ENCODE results near the gene ASXL1. TPM values are rescaled to one million over a fixed set of nuclear protein-coding genes. Genes with fewer than 3 reads are reported as not detected.
"Not testable (repeated sequence)": the region's sequence is repeated elsewhere in the genome, so short reads cannot be mapped to it uniquely, and the experiment has no call there.

ASXL1 gene
- polyA plus RNA-seq, 3 donors: 19.3 to 42.7 (median 25.0) TPM

GRCh38 chr20:32383441-32383840 lies 25.3 kb downstream of the ASXL1 start:
- 94 to 98% (median 96%) methylated on average over 9 of the region's 9 CpGs for WGBS, 3 donors
- not testable (repeated sequence) for H3K27ac ChIP-seq (ENCODE audit: low read depth, low read length)

GRCh38 chr20:32385541-32385940 lies 27.4 kb downstream of the ASXL1 start:
- WGBS, 3 donors: 59 to 80% (median 68%) methylated on average over 3 of the region's 3 CpGs
- no peak overlapping the region for H3K27ac ChIP-seq (ENCODE audit: low read depth, low read length)

GRCh38 chr20:32386091-32386490 lies 28.0 kb downstream of the ASXL1 start:
- 65 to 100% (median 88%) methylated on average over 1 of the region's 1 CpG for WGBS, 3 donors
- no peak overlapping the region for H3K27ac ChIP-seq (ENCODE audit: low read depth, low read length)

- WGBS, 3 donors: 52 to 95% (median 63%) methylated on average over 2 of the region's 2 CpGs
- no peak overlapping the region for H3K27ac ChIP-seq (ENCODE audit: low read depth, low read length)
These were observed 29.1 kb downstream of the ASXL1 start for GRCh38 chr20:32387252-32387651.

- H3K27ac ChIP-seq (ENCODE audit: low read depth, low read length): no peak overlapping the region
- WGBS, 3 donors: 75 to 86% (median 84%) methylated on average over 2 of the region's 2 CpGs
These were observed 32.9 kb downstream of the ASXL1 start for GRCh38 chr20:32391003-32391402.

GRCh38 chr20:32395066-32395465 lies 36.9 kb downstream of the ASXL1 start:
- H3K27ac ChIP-seq (ENCODE audit: low read depth, low read length): no peak overlapping the region
- WGBS, 3 donors: 95 to 96% (median 95%) methylated on average over 3 of the region's 3 CpGs

- WGBS, 3 donors: 66 to 87% (median 85%) methylated on average over 3 of the region's 3 CpGs
- H3K27ac ChIP-seq (ENCODE audit: low read depth, low read length): no peak overlapping the region
These were observed 38.6 kb downstream of the ASXL1 start for GRCh38 chr20:32396646-32397160.

- H3K27ac ChIP-seq (ENCODE audit: low read depth, low read length): no peak overlapping the region
- WGBS, 3 donors: 91 to 93% (median 91%) methylated on average over 11 of the region's 11 CpGs
These were observed 39.5 kb downstream of the ASXL1 start for GRCh38 chr20:32397567-32398084.

GRCh38 chr20:32400476-32400875 lies 42.3 kb downstream of the ASXL1 start:
- WGBS, 3 donors: 100% methylated on average over 1 of the region's 1 CpG
- no peak overlapping the region for H3K27ac ChIP-seq (ENCODE audit: low read depth, low read length)

GRCh38 chr20:32404017-32404416 lies 45.9 kb downstream of the ASXL1 start:
- WGBS, 3 donors: 74 to 91% (median 87%) methylated on average over 2 of the region's 2 CpGs

GRCh38 chr20:32406701-32407100 lies 48.6 kb downstream of the ASXL1 start:
- WGBS, 3 donors: 93 to 98% (median 97%) methylated on average over 4 of the region's 4 CpGs
- H3K27ac ChIP-seq (ENCODE audit: low read depth, low read length): no peak overlapping the region

More at GRCh38 chr20:32404017-32404416, 45.9 kb downstream of the ASXL1 start:
- no peak overlapping the region for H3K27ac ChIP-seq (ENCODE audit: low read depth, low read length)

GRCh38 chr20:32407131-32407750 lies 49.1 kb downstream of the ASXL1 start:
- 87 to 93% (median 93%) methylated on average over 9 of the region's 9 CpGs for WGBS, 3 donors

GRCh38 chr20:32411955-32412706 lies 54.0 kb downstream of the ASXL1 start:
- no peak overlapping the region for H3K27ac ChIP-seq (ENCODE audit: low read depth, low read length)
- WGBS, 3 donors: 58 to 97% (median 80%) methylated on average over 2 of the region's 2 CpGs

More at GRCh38 chr20:32407131-32407750, 49.1 kb downstream of the ASXL1 start:
- not testable (repeated sequence) for H3K27ac ChIP-seq (ENCODE audit: low read depth, low read length)

GRCh38 chr20:32415494-32415893 lies 57.4 kb downstream of the ASXL1 start:
- WGBS, 3 donors: 34 to 79% (median 44%) methylated on average over 2 of the region's 2 CpGs
- H3K27ac ChIP-seq (ENCODE audit: low read depth, low read length): no peak overlapping the region

- no peak overlapping the region for H3K27ac ChIP-seq (ENCODE audit: low read depth, low read length)
- WGBS, 3 donors: 65 to 92% (median 86%) methylated on average over 2 of the region's 2 CpGs
These were observed 58.1 kb downstream of the ASXL1 start for GRCh38 chr20:32416206-32416605.

- WGBS, 3 donors: 82 to 91% (median 87%) methylated on average over 2 of the region's 2 CpGs
These were observed 60.2 kb downstream of the ASXL1 start for GRCh38 chr20:32418376-32418775.

GRCh38 chr20:32421290-32421689 lies 63.2 kb downstream of the ASXL1 start:
- WGBS, 3 donors: 46 to 61% (median 53%) methylated on average over 2 of the region's 2 CpGs
- no peak overlapping the region for H3K27ac ChIP-seq (ENCODE audit: low read depth, low read length)

More at GRCh38 chr20:32418376-32418775, 60.2 kb downstream of the ASXL1 start:
- H3K27ac ChIP-seq (ENCODE audit: low read depth, low read length): no peak overlapping the region

GRCh38 chr20:32427996-32428395 lies 69.9 kb downstream of the ASXL1 start:
- H3K27ac ChIP-seq (ENCODE audit: low read depth, low read length): no peak overlapping the region
- 90 to 96% (median 91%) methylated on average over 6 of the region's 6 CpGs for WGBS, 3 donors

- WGBS, 3 donors: 84 to 94% (median 90%) methylated on average over 7 of the region's 7 CpGs
- no peak overlapping the region for H3K27ac ChIP-seq (ENCODE audit: low read depth, low read length)
These were observed 71.2 kb downstream of the ASXL1 start for GRCh38 chr20:32429343-32429742.

Data from adipose tissue (tissue), 3 donors.